ENCODE results near the gene RILP.

Gene RILP

GRCh38 chr17:1647802-1648171 is 1.9 kb downstream of the RILP start:
- peak in 1 of 14 donors; percentile 36 for DNase-seq

- DNase-seq: no peak
Measured at GRCh38 chr17:1646199-1646875, 3.3 kb downstream of the RILP start.

- DNase-seq: peak in 1 of 14 donors; percentile 20
Measured at GRCh38 chr17:1645207-1646171, 4.2 kb downstream of the RILP start, which contains the start of gene SCARF1. SCARF1 (minus strand) TSS chr17:1645732; CDS start chr17:1645697, 35 bp downstream.

DNA sequence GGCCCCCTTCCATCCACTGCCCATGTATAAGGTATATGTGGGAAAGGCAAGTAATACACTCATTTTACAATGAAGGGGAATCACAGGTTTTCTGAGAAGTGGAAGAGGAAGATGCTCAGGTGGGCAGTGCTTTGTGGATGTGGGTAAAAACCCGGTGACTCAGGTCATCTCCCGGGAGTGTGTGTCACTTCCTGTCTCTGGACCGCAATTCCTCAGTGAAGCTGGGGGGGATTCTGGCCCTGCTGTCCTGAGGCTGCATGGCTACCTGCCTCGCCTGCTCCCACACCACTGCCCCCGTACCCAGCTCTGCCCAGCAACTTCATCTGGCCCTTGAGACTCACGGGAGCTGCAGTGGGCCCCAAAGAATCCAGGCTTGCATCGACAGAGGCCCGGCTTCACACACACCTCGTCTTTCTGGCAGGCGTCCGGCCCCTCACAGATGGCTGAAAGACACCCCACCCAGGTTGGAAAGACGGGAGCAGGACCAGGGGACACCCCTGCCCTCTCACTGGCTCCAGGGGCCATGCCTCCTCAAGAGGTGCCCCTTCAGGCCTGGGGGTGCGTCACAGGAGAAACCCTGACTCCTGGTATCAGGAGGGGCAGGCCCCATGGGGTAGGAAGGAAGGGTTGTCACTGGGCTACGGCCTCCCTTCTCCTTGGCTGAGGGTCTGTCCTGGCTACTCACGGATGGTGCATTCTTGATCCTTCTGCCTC is 5.0 kb downstream of the RILP start:
- DNase-seq: no peak

GRCh38 chr17:1643999-1644492 is 5.6 kb downstream of the RILP start:
- DNase-seq: no peak

GRCh38 chr17:1643293-1643998 is 6.2 kb downstream of the RILP start:
- no peak for DNase-seq

DNA sequence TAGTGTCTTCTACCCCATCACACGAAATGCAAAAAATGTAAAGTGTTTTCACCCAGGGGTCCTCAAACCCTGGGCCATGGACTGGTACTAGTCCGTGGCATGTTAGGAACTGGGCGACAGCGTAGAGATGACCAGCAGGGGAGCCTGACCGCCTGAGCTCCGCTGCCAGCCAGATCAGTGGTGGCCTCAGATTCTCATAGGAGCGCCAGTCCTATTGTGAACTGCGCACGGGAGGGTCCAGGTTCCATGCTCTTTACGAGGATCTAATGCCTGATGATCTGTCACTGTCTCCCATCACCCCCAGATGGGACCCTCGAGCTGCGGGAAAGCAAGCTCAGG is 8.6 kb downstream of the RILP start:
- no peak for DNase-seq

GRCh38 chr17:1640329-1641064 is 9.2 kb downstream of the RILP start:
- peak in 1 of 14 donors; percentile 45 for DNase-seq

- no peak for DNase-seq
Measured at GRCh38 chr17:1639549-1640180, 10.0 kb downstream of the RILP start.

- no peak for DNase-seq
Measured at GRCh38 chr17:1638624-1639300, 10.9 kb downstream of the RILP start.

GRCh38 chr17:1638171-1638590 is 11.5 kb downstream of the RILP start:
- peak in 3 of 14 donors; percentile 13 to 36 (median 23) for DNase-seq

- no peak for DNase-seq
Measured at GRCh38 chr17:1636732-1637285, 12.9 kb downstream of the RILP start.

DNA sequence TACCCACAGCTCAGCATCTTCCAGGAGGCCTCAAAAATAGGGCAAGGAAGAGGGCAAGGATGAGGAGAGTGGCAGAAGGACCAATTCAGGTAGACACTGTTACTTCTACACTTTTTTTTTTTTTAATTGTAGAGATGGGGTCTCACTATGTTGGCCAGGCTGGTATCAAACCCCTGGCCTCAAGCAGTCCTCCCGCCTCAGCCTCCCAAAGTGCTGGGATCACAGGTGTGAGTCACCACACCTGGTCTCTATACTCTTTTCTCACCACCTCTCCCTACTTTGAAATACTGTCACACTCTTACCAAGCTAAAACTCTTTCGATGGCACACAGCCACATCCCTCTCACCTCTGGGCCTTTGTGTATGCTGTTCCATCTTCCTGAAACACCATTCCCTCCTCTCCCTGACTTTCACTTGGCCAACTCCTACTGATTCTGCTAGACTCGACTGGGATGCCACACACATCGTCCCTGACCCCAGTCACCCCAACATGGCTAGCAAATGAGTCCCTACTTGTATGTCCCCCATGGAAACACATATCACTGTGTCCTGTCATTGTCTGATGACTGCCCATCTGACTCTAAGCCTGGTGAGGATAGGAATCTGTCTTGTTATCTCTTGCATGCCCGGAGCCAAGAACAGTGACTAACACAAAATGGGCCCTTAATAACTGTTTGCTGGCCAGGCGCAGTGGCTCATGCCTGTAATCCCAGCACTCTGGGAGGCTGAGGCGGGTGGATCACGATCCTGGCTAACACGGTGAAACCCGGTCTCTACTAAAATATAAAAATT is 13.8 kb downstream of the RILP start:
- DNase-seq: no peak

DNA sequence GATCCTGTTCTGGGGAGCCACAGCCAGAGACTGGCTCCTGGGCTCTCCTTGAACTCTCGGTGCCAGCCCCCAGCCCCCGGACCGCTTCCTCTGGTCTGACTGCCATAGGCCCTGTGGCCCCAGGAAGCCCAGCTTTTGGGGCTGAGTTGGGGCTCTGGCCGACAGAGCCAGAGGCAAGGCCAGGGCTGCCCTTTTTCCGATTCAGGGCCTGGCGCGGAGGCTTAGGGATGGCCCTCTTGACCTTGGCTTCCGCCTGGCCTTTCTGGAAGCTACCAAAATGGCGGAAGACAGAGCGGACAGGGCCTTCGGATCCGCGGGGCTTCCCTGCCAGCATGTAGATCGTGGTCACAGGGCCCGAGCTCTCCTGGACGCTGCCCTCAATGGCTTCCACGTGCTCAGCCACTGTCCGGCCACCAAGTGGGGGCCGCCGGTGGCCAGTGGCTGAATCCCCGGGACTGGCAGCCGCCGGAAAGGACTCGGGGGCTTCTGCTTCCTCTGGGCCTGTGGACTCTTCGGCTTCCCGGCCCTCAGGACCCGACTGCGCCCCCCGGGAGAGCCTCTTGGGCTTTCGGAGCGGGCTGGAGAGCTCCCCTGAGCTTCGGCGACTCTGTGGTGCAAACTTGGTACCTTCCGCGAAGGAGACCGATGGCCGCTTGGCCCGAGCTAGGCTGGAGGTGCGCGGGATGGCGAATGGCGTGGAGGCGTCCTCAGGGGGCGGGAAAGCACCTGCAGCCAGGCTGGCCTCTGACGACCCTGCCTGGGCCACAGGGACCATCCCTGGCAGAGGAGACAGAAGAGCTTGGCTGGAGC is 14.6 kb downstream of the RILP start:
- no peak for DNase-seq

GRCh38 chr17:1630662-1631061 is 19.0 kb downstream of the RILP start:
- DNase-seq: no peak

- DNase-seq: peak in 9 of 14 donors; percentile 11 to 57 (median 42)
Measured at GRCh38 chr17:1629504-1630310, 20.0 kb downstream of the RILP start.

DNA sequence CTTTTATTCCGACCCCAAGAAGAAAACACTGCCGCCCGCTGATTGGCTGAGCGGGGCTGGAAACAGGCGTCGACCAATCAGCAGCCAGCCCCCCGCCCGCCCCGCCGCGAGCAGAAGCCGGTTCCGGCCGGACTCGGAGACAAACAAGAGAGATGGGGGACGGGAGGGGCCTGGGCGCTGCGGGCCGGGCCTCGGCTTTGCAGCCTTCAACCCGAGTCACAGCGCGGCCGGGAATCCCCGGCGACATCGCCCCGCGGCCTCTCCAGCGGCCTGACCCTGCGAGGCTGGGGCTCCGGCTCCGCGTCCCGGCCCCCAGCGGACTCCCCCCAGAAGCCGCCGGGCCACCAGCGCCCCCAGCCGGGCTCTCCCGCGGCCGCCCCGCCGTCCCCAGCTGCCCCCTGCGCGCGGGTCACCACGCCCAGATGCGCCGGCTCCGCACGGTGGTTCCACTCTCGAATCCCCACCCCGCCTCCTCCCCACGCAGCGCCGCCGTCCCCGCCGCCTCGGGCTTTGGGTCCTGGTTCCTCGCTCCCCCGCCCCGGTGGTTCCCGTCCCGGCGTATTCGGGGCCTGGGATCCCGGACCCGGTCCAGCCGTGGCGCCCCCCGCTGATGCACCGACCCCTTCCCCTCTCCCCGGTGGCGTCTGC is 20.7 kb downstream of the RILP start:
- DNase-seq: peak; percentile 76 to 97 (median 94)
